ENCODE results near the gene CAMK1D.

The CAMK1D gene

DNA sequence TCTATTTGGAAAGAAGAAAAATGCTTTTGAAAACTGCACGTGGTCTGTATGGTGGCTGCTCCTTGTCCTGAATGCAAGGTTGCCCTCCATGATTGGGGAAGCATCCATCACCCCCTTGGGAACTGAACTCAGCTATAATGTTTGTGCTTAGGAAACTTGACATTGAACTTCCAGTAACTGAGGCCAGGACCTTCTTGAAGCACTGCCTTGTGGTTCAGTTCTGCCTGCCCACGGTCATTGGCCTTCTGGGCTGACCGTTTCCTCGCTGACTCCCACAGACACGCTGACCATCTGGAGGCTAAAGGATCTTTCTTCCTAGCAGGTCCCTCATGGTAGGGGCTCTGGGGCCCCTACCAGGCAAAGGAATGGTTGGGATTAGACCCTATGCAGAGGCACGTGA is 247.8 kb downstream of the CAMK1D start:
- no peak for DNase-seq (ENCODE audit: low spot score)

GRCh38 chr10:12597788-12598765 is 248.7 kb downstream of the CAMK1D start:
- DNase-seq (ENCODE audit: low spot score) = no peak

DNA sequence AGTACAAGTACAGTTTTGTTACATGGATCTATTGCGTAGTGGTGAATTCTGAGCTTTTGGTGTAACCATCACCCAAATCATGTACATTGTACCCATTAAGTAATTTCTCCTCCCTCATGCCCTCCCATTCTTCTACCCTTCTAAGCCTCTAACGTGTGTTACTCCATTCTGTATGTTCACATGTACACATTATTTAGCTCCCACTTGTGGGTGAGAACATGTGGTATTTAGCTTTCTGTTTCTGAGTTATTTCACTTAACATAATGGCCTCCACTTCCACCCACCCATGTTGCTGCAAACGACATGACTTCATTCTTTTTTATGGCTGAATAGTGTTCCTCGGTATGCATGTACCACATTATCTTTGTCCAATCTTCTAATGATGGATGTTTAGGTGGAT is 251.3 kb downstream of the CAMK1D start:
- DNase-seq (ENCODE audit: low spot score) = no peak

DNA sequence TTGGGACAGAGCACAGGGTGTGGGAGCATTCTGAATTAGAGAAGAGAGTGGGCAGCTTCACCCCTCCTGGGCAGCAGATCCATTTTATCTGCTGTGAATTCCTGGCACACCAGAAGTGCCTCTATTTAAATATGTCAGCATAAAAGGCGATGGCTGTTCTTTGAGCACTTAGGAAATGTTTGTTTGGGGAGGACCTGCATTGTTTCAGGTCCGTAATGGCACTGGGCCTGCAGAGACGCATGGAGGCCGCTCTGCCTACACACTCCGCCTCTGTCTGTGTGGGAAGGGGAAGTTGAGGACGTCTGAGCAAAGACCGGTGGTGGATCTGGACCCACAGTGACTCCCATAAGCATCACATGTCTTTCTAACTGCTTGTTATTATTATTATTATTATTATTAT is 253.2 kb downstream of the CAMK1D start:
- DNase-seq (ENCODE audit: low spot score) = no peak

GRCh38 chr10:12603766-12604470 is 254.6 kb downstream of the CAMK1D start:
- no peak for DNase-seq (ENCODE audit: low spot score)

DNA sequence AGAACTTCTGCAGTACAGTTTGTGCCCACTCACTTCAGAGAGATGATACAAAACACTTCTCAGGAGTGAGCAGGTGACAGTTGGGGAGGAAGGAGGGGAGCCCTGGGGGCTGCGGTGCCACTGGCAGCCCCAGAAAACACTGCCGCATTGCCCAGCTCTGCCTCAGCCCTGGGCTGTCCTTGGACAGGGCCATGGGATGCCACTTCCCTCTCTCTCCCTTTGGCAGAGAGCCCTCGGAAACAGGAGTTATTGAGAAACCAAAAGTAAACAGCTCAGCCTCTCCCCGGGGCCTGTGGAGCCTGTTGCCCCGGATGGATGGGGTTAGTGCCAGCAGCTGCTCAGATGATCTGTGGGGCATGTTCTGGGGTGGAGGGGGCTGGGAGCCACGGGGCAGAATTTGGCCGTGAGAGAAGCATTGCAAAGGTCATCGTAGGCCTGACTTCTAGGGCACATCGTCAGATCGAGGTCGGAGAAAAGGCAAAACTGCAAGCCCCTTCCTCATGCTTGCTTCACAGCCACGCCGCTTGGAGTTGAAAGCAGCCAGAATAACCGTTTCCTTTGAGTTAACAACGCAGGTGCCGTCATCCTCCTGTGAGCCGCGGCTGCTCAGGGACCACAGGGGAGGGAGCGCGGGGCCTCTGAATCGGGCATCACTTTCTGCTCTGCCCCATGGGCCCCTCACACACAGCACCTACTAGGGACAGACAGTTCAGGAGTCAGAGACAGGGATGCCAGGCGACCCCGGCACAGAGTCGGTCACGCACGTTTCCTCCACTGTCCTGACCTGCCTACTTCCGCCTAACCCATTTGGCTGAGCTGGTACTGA is 256.4 kb downstream of the CAMK1D start:
- no peak for DNase-seq (ENCODE audit: low spot score)

- no peak for DNase-seq (ENCODE audit: low spot score)
These were observed 257.1 kb downstream of the CAMK1D start for GRCh38 chr10:12606461-12606860.

DNA sequence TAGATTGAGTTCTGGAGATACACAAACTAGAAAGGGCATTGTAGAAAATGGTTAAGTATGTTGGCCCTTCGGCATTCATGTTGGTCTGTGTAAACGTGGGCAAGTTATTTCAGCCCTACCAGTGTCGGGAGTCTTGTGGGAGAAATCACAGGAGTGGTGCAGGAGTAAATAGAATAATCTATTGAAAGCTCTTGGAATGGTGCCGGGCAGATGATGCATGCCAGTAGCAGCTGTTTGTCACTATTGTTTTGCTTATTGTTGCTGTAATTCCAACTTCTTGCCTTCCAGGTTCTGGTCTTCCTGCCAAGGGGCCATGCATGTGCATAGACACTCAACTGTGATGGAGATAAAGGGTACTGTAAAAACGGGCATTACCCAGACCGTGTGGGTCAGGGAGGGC is 259.4 kb downstream of the CAMK1D start:
- DNase-seq (ENCODE audit: low spot score) = no peak

DNA sequence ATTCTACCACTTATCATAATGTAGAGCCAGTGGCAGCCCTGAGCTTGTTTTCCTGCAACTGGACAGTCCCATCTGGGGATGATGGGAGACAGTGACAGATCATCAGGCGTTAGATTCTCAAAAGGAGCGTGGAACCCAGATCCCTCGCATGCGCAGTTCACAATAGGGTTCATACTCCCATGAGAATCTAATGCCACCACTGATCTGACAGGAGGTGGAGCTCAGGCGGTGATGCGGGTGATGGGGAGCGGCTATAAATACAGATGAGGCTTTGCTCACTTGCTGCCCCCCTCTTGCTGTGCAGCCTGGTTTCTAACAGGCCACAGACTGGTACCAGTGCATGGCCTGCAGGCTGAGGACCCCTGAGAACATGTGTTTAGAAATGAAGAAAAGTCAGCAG is 260.1 kb downstream of the CAMK1D start:
- no peak for DNase-seq (ENCODE audit: low spot score)

DNA sequence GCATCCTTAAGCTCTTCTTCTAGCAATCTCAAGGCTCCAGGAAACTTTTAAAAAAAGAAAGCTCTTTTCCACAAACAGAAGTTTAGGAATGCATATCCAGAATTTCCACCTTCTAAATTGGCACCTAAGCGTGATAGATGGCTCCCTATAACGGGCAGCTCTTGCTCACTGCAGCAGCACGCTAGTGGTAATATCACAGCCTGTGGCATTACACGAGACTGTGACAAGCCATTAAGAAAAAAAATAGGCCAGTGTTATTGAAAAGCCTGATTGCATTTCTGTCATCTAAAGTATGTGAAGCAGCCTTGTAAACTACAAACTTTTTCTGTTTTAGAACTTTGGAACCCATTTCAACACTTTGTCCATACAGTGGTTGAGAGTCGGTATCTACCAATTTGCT is 263.8 kb downstream of the CAMK1D start:
- DNase-seq (ENCODE audit: low spot score) = no peak

GRCh38 chr10:12614177-12614995 is 265.0 kb downstream of the CAMK1D start:
- DNase-seq (ENCODE audit: low spot score) = peak; percentile 57

- DNase-seq (ENCODE audit: low spot score) = no peak
These were observed 266.2 kb downstream of the CAMK1D start for GRCh38 chr10:12615296-12616220.

GRCh38 chr10:12617191-12618175 is 268.1 kb downstream of the CAMK1D start:
- no peak for DNase-seq (ENCODE audit: low spot score)

DNA sequence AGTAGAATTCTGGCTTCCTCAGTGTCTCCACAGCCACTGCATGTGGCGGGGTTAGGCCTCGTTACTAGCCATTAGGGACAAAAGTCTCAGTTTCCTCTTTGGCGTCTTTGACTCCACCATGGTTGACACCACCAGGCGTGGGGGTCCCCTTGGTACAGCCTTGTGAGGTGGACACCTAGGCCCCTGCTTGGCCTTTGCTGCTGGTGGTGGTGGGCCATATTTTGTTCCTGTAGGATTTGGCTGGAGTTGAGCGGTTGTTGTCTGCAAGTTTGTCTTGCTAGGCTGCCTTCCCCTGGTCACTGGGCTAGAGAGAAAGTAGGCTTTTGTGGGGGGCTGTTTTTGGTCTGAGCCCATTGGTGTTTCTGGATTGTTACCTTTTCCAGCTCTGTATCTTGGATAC is 272.7 kb downstream of the CAMK1D start:
- DNase-seq (ENCODE audit: low spot score) = no peak

- DNase-seq (ENCODE audit: low spot score) = no peak
These were observed 273.3 kb downstream of the CAMK1D start for GRCh38 chr10:12622691-12623090.

DNA sequence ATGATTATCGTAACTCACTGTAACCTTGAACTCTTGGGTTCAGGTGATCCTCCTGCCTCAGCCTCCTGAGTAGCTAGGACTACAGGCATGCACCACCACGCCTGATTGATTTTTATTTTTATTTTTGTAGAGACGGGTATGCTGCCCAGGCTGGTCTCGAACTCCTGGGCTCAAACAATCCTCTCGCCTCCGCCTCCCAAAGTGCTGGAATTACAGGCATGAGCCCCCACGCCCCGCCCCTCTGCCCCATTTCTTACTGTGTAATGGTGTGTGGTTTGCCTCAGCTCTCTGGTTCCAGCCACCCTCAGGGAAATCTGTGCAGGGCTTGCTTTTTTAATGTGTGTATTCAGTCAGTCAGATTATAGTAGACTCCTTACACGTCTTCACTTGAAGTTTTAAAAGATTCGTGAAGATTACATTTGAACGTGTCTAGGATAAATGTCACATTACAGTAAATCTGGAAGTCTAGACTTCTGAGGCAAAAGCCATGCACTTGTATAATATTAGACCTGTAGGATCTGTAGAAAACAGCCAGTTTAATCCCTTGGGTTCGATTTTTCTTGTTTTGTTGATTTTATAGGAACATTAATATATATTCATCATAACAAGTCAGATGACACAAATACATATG is 276.2 kb downstream of the CAMK1D start:
- DNase-seq (ENCODE audit: low spot score) = no peak

DNA sequence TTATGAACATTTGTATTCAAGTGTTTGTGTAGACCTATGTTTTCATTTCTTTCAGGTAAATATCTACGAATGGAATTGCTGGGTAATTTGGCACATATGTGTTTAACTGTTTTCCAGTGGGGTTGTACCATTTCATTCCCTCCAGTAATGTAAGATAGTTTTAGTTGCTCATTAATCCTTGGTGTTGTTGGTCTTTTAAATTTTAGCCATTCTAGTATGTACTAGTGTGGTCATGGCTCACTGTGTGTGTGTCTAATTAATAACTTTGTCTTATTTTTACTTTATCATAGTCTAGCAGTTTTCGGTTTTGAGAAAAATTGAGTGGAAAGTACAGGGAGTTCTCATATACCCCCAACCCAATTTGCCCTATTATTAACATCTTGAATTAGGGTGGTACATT is 278.8 kb downstream of the CAMK1D start:
- DNase-seq (ENCODE audit: low spot score) = no peak

DNA sequence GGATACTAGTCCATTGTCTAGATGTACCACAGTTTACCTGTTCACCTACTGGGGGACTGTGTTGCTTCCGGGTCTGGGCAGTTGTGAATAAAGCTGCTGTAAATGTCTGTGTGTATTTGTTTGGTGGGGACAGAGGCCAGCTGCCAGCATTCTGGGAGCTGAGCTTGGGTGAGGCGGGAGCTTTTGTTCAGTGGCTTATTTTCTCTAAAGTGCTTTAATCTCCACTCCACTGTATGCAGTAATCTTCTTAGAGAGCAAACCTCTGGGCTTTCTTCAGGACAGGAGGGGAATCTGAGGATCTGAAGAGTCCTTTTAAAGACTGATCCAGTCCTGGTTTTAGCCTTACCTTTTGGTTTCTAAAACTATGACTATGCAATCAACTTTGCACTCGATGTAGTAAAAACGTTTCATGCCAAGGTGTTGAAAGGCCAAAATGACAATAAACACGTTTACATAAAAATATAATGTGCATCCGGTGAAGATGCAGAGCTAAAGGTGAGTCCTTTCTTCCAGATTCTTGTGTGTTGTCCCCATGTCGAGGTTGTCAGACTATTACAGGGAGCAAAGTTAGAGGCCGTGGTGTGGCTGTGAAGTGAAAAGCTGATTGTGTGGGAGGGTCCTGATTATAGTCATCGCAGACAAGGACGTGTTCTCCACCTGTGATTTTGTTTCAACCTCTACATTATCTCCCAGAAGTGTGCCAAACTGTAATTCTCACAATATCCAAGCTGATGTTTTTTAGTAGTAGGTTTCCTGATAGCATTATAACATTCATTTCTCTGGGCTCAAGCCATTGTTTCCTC is 279.8 kb downstream of the CAMK1D start:
- DNase-seq (ENCODE audit: low spot score) = no peak
